SK-N-SH treated with all-trans-retinoic acid at 6 μM for 48 hours (cell line): ENCODE measurements around the gene VPS39.

Experiments used
- ARNTL ChIP-seq: fragments of 450-650 bp; formaldehyde crosslinking; IDR thresholded peaks from 2 replicates; pipeline ENCODE4 v1.5.0; 2020; ENCODE audit warnings: low read depth, mild to moderate bottlenecking, moderate library complexity, borderline replicate concordance
- CREB5 ChIP-seq: fragments of 250-450 bp; sonication (Bioruptor Pico); IDR thresholded peaks from 2 replicates; pipeline ENCODE4 v1.5.1; 2020; ENCODE audit warnings: low read depth, mild to moderate bottlenecking, moderate library complexity
- ESRRG ChIP-seq: fragments of 250-450 bp; sonication (Bioruptor Pico); IDR thresholded peaks from 2 replicates; pipeline ENCODE4 v1.6.1; 2021; ENCODE audit warnings: mild to moderate bottlenecking
- PATZ1 ChIP-seq: fragments of 250-450 bp; sonication (Bioruptor Pico); IDR thresholded peaks from 2 replicates; pipeline ENCODE4 v1.8.0; 2020; ENCODE audit warnings: mild to moderate bottlenecking, moderate library complexity, borderline replicate concordance
- PPARA ChIP-seq: fragments of 250-450 bp; sonication (Bioruptor Pico); IDR thresholded peaks from 2 replicates; pipeline ENCODE4 v1.5.0; 2020; ENCODE audit warnings: mild to moderate bottlenecking, borderline replicate concordance
- TOX ChIP-seq: fragments of 250-450 bp; sonication (Bioruptor Pico); IDR thresholded peaks from 2 replicates; pipeline ENCODE4 v1.8.0; 2021; ENCODE audit warnings: mild to moderate bottlenecking, moderate library complexity, borderline replicate concordance

- TF ChIP-seq CREB5 (no peak), PATZ1 (no peak), PPARA (no peak), TOX (CRISPR knock-in tag) (no peak), ESRRG (CRISPR knock-in tag) (no peak), ARNTL (CRISPR knock-in tag) (no peak)
These were observed 12.1 kb upstream of the VPS39 start for GRCh38 chr15:42220216-42220615.
